Lower leg skin (tissue), 4 donors: ENCODE data around the gene CTSL. TPM values are rescaled to one million over a fixed set of nuclear protein-coding genes. Genes with fewer than 3 reads are reported as not detected.
"Not testable (repeated sequence)": the region's sequence is repeated elsewhere in the genome, so short reads cannot be mapped to it uniquely, and the experiment has no call there.

Experiments
- DNase-seq, 2 donors: peaks; one replicate each; pipeline ENCODE4 v3.0.0-alpha.2; 2019; ENCODE audit warnings: low spot score in 2 of 2
- H3K4me3 ChIP-seq: fragments of 200-600 bp; sonication (generic); 2 replicates; pipeline ENCODE4 v1.5.1; 2017; ENCODE audit warnings: mild to moderate bottlenecking, low read depth; ENCODE audit not compliant: poor library complexity, severe bottlenecking
- POLR2A ChIP-seq, 2 donors: fragments of 450-650 bp; IDR thresholded peaks; one replicate each; pipeline ENCODE4 v1.6.1; 2016 to 2017; ENCODE audit warnings: antibody characterized with exemption in 2 of 2, mild to moderate bottlenecking in 1 of 2, moderate library complexity in 1 of 2
- WGBS, 2 donors: methylation state at CpG; one replicate each; pipeline ENCODE4 v1.1.5; 2018; 5-methylcytosine and 5-hydroxymethylcytosine counted together
- intact Hi-C: fragments of 100-400 bp; cut with DNase I; formaldehyde crosslinking; loops from one replicate; pipeline ENCODE4 v1.15.0; 2023; ENCODE audit warnings: low total_unique reads
- total RNA-seq, 4 donors: library from RNA; depleted of rRNA; stranded (reverse); fragments of >200 nt; gene quantifications; one replicate each; pipeline ENCODE4 v1.1.0, GENCODE V29; 2016
- TF ChIP-seq, protein P1 (sequence below), 3 donors: fragments of 450-650 bp; IDR thresholded peaks; one replicate each; pipeline ENCODE4 v1.5.1; 2016; ENCODE audit warnings: antibody characterized with exemption in 3 of 3, mild to moderate bottlenecking in 3 of 3, moderate library complexity in 2 of 3

CTSL gene
- total RNA-seq, 4 donors from 2014 or later: 22.0 to 41.3 (median 33.8) TPM

DNA sequence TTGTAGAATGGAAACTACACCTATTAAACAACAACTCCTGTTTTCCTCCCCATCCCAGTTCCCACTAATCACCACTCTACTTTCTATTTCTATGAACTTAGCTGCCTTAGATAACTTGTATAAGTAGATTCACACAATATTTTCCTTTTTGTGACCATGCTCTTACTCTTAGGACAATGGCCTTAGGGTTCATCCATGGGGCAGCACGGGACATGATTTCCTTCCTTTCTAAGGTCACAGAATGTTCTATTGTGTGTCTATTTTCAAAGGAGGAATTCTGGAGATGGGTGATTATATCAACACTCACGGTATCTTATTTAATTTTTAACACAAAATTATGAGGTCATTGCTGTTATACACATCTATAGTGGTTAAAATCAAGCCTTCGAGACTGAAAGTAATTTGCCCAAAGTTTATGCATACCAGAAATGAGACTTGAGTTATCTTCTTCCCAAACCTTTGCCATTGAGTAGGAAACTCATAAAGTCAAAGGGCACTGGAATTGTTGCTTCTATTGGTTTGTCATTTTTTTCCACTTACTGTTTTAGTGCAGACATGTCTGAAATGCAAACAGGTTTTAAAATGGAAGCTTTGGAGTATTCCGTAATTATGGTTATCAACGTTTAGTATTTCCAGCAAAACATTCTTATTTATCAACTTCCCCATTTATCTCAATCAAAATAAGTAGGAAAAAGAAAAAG lies 23.6 kb downstream of the CTSL start:
- intact Hi-C loops: no loop called here
- 62 to 69% methylated on average over 5 of the region's 5 CpGs for WGBS, 2 donors
- DNase-seq: no peak
- H3K4me3 ChIP-seq: no peak overlapping the region
- TF ChIP-seq POLR2A (IDR thresholded peaks at IDR 0.05): no peak
- TF ChIP-seq, protein P1, sequence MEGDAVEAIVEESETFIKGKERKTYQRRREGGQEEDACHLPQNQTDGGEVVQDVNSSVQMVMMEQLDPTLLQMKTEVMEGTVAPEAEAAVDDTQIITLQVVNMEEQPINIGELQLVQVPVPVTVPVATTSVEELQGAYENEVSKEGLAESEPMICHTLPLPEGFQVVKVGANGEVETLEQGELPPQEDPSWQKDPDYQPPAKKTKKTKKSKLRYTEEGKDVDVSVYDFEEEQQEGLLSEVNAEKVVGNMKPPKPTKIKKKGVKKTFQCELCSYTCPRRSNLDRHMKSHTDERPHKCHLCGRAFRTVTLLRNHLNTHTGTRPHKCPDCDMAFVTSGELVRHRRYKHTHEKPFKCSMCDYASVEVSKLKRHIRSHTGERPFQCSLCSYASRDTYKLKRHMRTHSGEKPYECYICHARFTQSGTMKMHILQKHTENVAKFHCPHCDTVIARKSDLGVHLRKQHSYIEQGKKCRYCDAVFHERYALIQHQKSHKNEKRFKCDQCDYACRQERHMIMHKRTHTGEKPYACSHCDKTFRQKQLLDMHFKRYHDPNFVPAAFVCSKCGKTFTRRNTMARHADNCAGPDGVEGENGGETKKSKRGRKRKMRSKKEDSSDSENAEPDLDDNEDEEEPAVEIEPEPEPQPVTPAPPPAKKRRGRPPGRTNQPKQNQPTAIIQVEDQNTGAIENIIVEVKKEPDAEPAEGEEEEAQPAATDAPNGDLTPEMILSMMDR (IDR thresholded peaks at IDR 0.05): no peak

DNA sequence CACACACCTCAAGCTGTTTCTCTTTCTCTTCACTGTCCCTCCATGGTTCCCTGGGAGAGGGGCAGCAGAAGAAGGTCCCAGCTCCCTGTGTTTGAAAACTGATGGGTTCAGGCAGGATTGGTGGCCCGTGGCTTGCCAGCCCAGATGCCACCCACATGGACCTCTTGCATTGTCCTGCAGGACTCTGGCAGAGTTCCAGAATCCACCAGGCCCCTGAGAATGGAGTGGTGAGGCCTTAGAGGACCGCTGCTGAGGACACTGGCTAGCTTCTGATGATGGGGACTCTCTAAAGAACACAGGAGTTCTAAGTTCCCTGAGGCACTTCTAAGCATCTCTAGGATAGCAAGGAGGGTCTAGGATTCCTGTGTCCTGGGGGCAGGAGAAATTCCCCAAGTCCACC lies 24.8 kb downstream of the CTSL start:
- no peak for TF ChIP-seq POLR2A (IDR thresholded peaks at IDR 0.05)
- TF ChIP-seq, protein P1 (IDR thresholded peaks at IDR 0.05): no peak
- DNase-seq: no peak
- WGBS, 2 donors: 42 to 89% methylated on average over 1 to 2 of the region's 2 CpGs
- no peak overlapping the region for H3K4me3 ChIP-seq
- intact Hi-C loops: no loop called here

DNA sequence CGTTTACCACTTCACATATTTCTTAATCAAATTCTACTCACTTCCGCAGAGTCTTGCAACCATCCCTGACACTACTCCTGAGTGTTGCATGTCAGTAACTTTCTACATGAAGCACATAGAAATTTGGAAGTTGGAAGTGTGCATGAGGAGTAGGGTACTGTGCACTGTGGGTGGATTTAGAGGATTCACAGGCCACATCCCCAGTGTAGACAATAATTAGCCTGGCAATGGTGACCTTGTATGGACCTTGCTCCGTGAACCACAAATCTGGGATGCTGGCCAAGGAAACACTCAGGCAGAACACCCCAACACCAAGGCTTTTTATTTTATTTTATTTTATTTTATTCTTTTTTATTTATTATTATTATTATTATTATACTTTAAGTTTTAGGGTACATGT lies 25.5 kb downstream of the CTSL start:
- intact Hi-C loops: no loop called here
- H3K4me3 ChIP-seq: no peak overlapping the region
- TF ChIP-seq, protein P1 (IDR thresholded peaks at IDR 0.05): no peak
- WGBS, 2 donors: 86 to 93% methylated on average over 3 of the region's 3 CpGs
- no peak for DNase-seq

DNA sequence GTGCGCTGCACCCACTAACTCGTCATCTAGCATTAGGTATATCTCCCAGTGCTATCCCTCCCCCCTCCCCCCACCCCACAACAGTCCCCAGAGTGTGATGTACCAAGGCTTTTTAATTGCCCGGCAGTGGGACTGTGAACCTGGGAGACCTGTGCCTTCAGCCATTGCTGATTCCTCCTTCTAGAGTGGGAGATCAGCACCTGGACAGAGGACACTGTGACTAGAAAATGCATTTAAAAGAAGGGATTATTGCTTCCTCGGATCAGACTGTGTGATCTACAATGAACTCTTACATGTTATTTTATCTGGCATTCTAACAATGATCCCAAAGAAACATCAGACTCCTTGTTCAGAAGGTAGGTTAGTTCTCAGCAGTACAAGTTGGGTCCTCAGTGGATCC lies 25.9 kb downstream of the CTSL start:
- no peak for TF ChIP-seq POLR2A (IDR thresholded peaks at IDR 0.05)
- TF ChIP-seq, protein P1 (IDR thresholded peaks at IDR 0.05): no peak
- intact Hi-C loops: no loop called here
- H3K4me3 ChIP-seq: no peak overlapping the region
- WGBS, 2 donors: 63 to 70% methylated on average over 4 of the region's 4 CpGs
- no peak for DNase-seq

DNA sequence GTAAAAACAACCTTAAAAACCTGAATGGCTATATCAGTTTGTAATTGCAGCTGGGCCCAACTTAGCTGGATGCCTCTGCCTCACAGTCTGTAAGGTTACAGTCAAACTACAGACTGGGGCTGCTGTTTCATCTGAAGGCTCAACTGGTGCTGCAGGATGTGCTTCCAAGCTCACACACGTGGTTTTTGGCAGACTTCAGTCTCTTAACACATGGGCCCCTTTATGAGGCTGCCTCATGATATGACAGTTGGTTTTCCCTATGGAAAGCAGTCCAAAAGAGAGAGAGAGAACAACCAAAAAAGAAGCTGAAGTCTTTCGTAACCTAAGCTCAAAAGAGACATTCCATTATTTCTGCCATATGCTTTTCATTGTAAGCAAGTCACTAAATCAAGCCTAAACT lies 27.4 kb downstream of the CTSL start:
- intact Hi-C loops: no loop called here
- 35% methylated on average over 2 of the region's 2 CpGs for WGBS, 2 donors
- H3K4me3 ChIP-seq: no peak overlapping the region
- DNase-seq: no peak
- TF ChIP-seq, protein P1 (IDR thresholded peaks at IDR 0.05): no peak
- no peak for TF ChIP-seq POLR2A (IDR thresholded peaks at IDR 0.05)

DNA sequence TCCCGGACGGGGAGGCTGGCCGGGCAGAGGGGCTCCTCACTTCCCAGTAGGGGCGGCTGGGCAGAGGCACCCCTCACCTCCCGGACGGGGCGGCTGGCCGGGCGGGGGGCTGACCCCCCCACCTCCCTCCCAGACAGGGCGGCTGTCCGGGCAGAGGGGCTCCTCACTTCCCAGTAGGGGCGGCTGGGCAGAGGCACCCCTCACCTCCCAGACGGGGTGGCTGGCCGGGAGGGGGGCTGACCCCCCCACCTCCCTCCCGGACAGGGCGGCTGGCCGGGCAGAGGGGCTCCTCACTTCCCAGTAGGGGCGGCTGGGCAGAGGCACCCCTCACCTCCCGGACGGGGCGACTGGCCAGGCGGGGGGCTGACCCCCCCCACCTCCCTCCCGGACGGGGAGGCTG lies 32.4 kb downstream of the CTSL start:
- DNase-seq, H3K4me3 ChIP-seq, intact Hi-C loops: not testable (repeated sequence)
- WGBS, 2 donors: no CpG with 5 or more reads among the region's 24 CpGs

DNA sequence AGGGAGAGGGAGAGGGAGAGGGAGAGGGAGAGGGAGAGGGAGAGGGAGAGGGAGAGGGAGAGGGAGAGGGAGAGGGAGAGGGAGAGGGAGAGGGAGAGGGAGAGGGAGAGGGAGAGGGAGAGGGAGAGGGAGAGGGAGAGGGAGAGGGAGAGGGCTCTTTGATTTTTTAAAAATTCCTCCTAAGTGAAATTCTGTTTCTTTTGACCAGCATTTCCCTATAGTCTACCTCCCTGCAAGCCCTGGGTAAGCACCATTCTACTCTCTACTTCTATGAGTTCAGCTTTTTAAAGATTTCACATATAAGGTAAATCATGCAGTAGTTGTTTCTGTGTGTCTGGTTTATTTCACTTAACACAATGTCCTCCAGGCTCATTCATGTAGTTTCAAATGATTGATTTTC lies 34.1 kb downstream of the CTSL start:
- DNase-seq, H3K4me3 ChIP-seq: not testable (repeated sequence)
- intact Hi-C loops: loop anchor here (5.0 kb wide), 1 partner anchor 1878 kb away; no protein-coding TSS in a partner anchor
